Measurements from ENCODE around the gene ART4.

DNA sequence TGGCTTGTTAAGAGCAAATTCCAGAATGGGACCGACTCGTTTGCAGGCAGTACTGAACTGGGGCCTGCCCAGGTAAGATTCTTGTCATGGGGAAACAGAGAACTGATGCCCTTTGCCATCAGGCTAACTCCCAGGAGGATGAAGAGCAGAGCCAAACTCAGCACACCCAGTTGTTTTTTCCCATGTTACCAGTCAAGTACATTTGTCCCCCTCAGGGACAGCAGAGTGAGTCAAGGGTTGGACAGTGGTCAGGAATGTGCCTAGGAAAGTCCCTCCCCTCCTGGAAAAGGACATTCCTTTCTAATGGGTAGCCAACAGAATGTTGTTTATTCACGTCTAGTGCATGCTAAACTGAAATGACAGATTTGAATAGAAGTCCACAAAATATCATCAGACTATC lies 1.6 kb downstream of the ART4 start:
- TF ChIP-seq, protein P1, sequence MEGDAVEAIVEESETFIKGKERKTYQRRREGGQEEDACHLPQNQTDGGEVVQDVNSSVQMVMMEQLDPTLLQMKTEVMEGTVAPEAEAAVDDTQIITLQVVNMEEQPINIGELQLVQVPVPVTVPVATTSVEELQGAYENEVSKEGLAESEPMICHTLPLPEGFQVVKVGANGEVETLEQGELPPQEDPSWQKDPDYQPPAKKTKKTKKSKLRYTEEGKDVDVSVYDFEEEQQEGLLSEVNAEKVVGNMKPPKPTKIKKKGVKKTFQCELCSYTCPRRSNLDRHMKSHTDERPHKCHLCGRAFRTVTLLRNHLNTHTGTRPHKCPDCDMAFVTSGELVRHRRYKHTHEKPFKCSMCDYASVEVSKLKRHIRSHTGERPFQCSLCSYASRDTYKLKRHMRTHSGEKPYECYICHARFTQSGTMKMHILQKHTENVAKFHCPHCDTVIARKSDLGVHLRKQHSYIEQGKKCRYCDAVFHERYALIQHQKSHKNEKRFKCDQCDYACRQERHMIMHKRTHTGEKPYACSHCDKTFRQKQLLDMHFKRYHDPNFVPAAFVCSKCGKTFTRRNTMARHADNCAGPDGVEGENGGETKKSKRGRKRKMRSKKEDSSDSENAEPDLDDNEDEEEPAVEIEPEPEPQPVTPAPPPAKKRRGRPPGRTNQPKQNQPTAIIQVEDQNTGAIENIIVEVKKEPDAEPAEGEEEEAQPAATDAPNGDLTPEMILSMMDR (IDR thresholded peaks at IDR 0.05), result no peak
- TF ChIP-seq POLR2A (IDR thresholded peaks at IDR 0.05), result no peak
